Neural cell (in vitro differentiated cells): Measurements from ENCODE around the gene POLD4. TPM values are rescaled to one million over a fixed set of nuclear protein-coding genes. Genes with fewer than 3 reads are reported as not detected.
A peak's percentile ranks its signal among the peaks of the same experiment; 100 is the strongest.

Experiments
- H2AFZ ChIP-seq: fragments of 200-600, 300-800 bp; sonication (generic), shearing (Covaris generic); 2 replicates; pipeline ENCODE4 v1.6.0; 2014; ENCODE audit warnings: low read depth, mild to moderate bottlenecking, antibody characterized with exemption, low read length, moderate library complexity
- H3F3A ChIP-seq: fragments of 200-600 bp; shearing (Covaris generic); 2 replicates; pipeline ENCODE4 v1.6.1; 2016; ENCODE audit warnings: mild to moderate bottlenecking, moderate library complexity, mixed read lengths, antibody characterized with exemption, low read length; ENCODE audit not compliant: insufficient read depth, poor library complexity, severe bottlenecking
- H3K27ac ChIP-seq: fragments of 200-600, 300-800 bp; sonication (generic), shearing (Covaris generic); 2 replicates; pipeline ENCODE4 v1.5.1; 2014; ENCODE audit warnings: mild to moderate bottlenecking, low read length, moderate library complexity
- H3K27me3 ChIP-seq: fragments of 300-800, 200-600 bp; sonication (generic), shearing (Covaris generic); 2 replicates; pipeline ENCODE4 v1.6.0; 2014; ENCODE audit warnings: mild to moderate bottlenecking, low read depth, low read length, moderate library complexity; ENCODE audit not compliant: insufficient read depth
- H3K36me3 ChIP-seq: fragments of 300-800, 200-600 bp; sonication (generic), shearing (Covaris generic); 2 replicates; pipeline ENCODE4 v1.5.1; 2014; ENCODE audit warnings: mild to moderate bottlenecking, antibody characterized with exemption, low read length, moderate library complexity; ENCODE audit not compliant: insufficient read depth
- H3K4me2 ChIP-seq: fragments of 300-800, 200-600 bp; sonication (generic), shearing (Covaris generic); 2 replicates; pipeline ENCODE4 v1.6.0; 2014; ENCODE audit warnings: mild to moderate bottlenecking, low read length
- H3K4me3 ChIP-seq: fragments of 300-800, 200-600 bp; sonication (generic), shearing (Covaris generic); 2 replicates; pipeline ENCODE4 v1.5.1; 2014; ENCODE audit warnings: mild to moderate bottlenecking, low read length, moderate library complexity
- H3K79me2 ChIP-seq: fragments of 200-600 bp; shearing (Covaris generic); replicated peaks from 2 replicates; pipeline ENCODE4 v1.6.0; 2014; ENCODE audit warnings: mild to moderate bottlenecking, low read length, moderate library complexity; ENCODE audit not compliant: insufficient read depth
- H3K9ac ChIP-seq: fragments of 300-800, 200-600 bp; sonication (generic), shearing (Covaris generic); 2 replicates; pipeline ENCODE4 v1.6.1; 2016; ENCODE audit warnings: mild to moderate bottlenecking, low read length, mixed read lengths
- H3K9me2 ChIP-seq: fragments of 200-600 bp; shearing (Covaris generic); 2 replicates; pipeline ENCODE4 v1.6.1; 2016; ENCODE audit warnings: mild to moderate bottlenecking, low read length, mixed read lengths; ENCODE audit not compliant: insufficient read depth
- H3K9me3 ChIP-seq: fragments of 200-600, 300-800 bp; sonication (generic), shearing (Covaris generic); 2 replicates; pipeline ENCODE4 v1.6.1; 2016; ENCODE audit warnings: mild to moderate bottlenecking, mixed run types, low read length, moderate library complexity, mixed read lengths
- H4K20me1 ChIP-seq: fragments of 200-600 bp; shearing (Covaris generic); 2 replicates; pipeline ENCODE4 v1.6.1; 2016; ENCODE audit warnings: mild to moderate bottlenecking, mixed run types; ENCODE audit not compliant: insufficient read depth
- EP300 ChIP-seq: fragments of 450-650 bp; conservative IDR thresholded peaks from 2 replicates; pipeline ENCODE4 v1.6.1; 2014; ENCODE audit warnings: antibody characterized with exemption, mild to moderate bottlenecking, moderate library complexity; ENCODE audit not compliant: poor library complexity, severe bottlenecking
- EZH2 ChIP-seq: fragments of 200-600, 300-800 bp; shearing (Covaris generic), sonication (generic); IDR thresholded peaks from 2 replicates; pipeline ENCODE4 v1.6.1; 2014; ENCODE audit warnings: antibody characterized with exemption, low read length, borderline replicate concordance, mild to moderate bottlenecking; ENCODE audit not compliant: insufficient read depth, poor library complexity, severe bottlenecking
- MXI1 ChIP-seq: fragments of 450-650 bp; conservative IDR thresholded peaks from 2 replicates; pipeline ENCODE4 v1.6.1; 2014; ENCODE audit warnings: antibody characterized with exemption, mild to moderate bottlenecking; ENCODE audit not compliant: poor library complexity, severe bottlenecking
- POLR2AphosphoS5 ChIP-seq: IDR thresholded peaks from 2 replicates; pipeline ENCODE4 v1.6.1; 2012
- RAD21 ChIP-seq: fragments of 450-650 bp; conservative IDR thresholded peaks from 2 replicates; pipeline ENCODE4 v1.6.1; 2014; ENCODE audit warnings: antibody characterized with exemption, mild to moderate bottlenecking, moderate library complexity
- TAF1 ChIP-seq: IDR thresholded peaks from 2 replicates; pipeline ENCODE4 v1.6.1; 2012; ENCODE audit warnings: low read depth
- polyA plus RNA-seq: library from polyadenylated mRNA; depleted of rRNA; stranded (reverse); fragments of >200 nt; gene quantifications from 2 replicates; pipeline ENCODE4 v1.2.3, GENCODE V29; 2014
- TF ChIP-seq, protein P1 (sequence below): IDR thresholded peaks from 2 replicates; pipeline ENCODE4 v1.6.1; 2012; ENCODE audit warnings: borderline replicate concordance
- TF ChIP-seq, protein P2 (sequence below): fragments of 450-650 bp; IDR thresholded peaks from 2 replicates; pipeline ENCODE4 v1.5.1; 2014; ENCODE audit warnings: antibody characterized with exemption, mild to moderate bottlenecking, moderate library complexity; ENCODE audit not compliant: poor library complexity, severe bottlenecking

Gene POLD4
- polyA plus RNA-seq, 1 donor from 2014 or later, result 6.8 TPM

DNA sequence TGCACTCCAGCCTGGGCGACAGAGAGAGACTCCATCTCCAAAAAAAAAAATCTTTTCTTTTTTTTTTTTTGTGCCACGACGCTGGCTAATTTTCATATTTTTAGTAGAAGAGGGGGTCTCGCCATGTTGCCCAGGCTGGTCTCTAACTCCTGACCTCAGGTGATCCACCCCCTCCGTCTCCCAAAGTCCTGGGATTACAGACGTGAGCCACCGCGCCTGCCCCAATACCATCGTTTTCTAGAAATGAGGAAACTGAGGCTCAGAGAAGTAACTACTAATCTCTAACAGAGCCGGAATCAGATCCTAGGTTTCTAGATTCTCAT is 36.5 kb downstream of the POLD4 start:
- H3K9ac ChIP-seq, result peak overlapping the region; percentile 65

GRCh38 chr11:67315325-67315909 is 37.9 kb downstream of the POLD4 start:
- H2AFZ ChIP-seq, result no peak overlapping the region
- H3K27me3 ChIP-seq, result no peaks in the 10 kb centered on the region
- TF ChIP-seq RAD21 (no peak), POLR2AphosphoS5 (no peak)
- TF ChIP-seq, protein P1, sequence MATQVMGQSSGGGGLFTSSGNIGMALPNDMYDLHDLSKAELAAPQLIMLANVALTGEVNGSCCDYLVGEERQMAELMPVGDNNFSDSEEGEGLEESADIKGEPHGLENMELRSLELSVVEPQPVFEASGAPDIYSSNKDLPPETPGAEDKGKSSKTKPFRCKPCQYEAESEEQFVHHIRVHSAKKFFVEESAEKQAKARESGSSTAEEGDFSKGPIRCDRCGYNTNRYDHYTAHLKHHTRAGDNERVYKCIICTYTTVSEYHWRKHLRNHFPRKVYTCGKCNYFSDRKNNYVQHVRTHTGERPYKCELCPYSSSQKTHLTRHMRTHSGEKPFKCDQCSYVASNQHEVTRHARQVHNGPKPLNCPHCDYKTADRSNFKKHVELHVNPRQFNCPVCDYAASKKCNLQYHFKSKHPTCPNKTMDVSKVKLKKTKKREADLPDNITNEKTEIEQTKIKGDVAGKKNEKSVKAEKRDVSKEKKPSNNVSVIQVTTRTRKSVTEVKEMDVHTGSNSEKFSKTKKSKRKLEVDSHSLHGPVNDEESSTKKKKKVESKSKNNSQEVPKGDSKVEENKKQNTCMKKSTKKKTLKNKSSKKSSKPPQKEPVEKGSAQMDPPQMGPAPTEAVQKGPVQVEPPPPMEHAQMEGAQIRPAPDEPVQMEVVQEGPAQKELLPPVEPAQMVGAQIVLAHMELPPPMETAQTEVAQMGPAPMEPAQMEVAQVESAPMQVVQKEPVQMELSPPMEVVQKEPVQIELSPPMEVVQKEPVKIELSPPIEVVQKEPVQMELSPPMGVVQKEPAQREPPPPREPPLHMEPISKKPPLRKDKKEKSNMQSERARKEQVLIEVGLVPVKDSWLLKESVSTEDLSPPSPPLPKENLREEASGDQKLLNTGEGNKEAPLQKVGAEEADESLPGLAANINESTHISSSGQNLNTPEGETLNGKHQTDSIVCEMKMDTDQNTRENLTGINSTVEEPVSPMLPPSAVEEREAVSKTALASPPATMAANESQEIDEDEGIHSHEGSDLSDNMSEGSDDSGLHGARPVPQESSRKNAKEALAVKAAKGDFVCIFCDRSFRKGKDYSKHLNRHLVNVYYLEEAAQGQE, result no peak
- H3K9me2 ChIP-seq, result no peaks in the 10 kb centered on the region
- no peaks in the 10 kb centered on the region for H3K9me3 ChIP-seq
- no peak overlapping the region for H3K9ac ChIP-seq
- H3K4me2 ChIP-seq, result no peak overlapping the region
- no peaks in the 10 kb centered on the region for H3K36me3 ChIP-seq
- H4K20me1 ChIP-seq, result no peaks in the 10 kb centered on the region
- no peak overlapping the region for H3K27ac ChIP-seq
- H3K4me3 ChIP-seq, result no peak overlapping the region
- peaks cover 11% of the 10 kb centered on the region for H3K79me2 ChIP-seq
- no peaks in the 10 kb centered on the region for H3F3A ChIP-seq

More for the DNA sequence above, 36.5 kb downstream of the POLD4 start:
- H3K79me2 ChIP-seq, result peaks cover 11% of the 10 kb centered on the region
- H3K9me2 ChIP-seq, result no peaks in the 10 kb centered on the region
- H4K20me1 ChIP-seq, result no peaks in the 10 kb centered on the region
- H2AFZ ChIP-seq, result peak overlapping the region; percentile 66
- no peaks in the 10 kb centered on the region for H3K27me3 ChIP-seq
- H3F3A ChIP-seq, result no peaks in the 10 kb centered on the region
- no peaks in the 10 kb centered on the region for H3K9me3 ChIP-seq
- peak overlapping the region; percentile 43 for H3K27ac ChIP-seq
- no peaks in the 10 kb centered on the region for H3K36me3 ChIP-seq
- peak overlapping the region; percentile 52 for H3K4me2 ChIP-seq
- TF ChIP-seq TAF1, result peak; percentile 8
- TF ChIP-seq RAD21, result no peak
- no peak for TF ChIP-seq MXI1
- TF ChIP-seq, protein P2, sequence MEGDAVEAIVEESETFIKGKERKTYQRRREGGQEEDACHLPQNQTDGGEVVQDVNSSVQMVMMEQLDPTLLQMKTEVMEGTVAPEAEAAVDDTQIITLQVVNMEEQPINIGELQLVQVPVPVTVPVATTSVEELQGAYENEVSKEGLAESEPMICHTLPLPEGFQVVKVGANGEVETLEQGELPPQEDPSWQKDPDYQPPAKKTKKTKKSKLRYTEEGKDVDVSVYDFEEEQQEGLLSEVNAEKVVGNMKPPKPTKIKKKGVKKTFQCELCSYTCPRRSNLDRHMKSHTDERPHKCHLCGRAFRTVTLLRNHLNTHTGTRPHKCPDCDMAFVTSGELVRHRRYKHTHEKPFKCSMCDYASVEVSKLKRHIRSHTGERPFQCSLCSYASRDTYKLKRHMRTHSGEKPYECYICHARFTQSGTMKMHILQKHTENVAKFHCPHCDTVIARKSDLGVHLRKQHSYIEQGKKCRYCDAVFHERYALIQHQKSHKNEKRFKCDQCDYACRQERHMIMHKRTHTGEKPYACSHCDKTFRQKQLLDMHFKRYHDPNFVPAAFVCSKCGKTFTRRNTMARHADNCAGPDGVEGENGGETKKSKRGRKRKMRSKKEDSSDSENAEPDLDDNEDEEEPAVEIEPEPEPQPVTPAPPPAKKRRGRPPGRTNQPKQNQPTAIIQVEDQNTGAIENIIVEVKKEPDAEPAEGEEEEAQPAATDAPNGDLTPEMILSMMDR, result no peak
- peak overlapping the region; percentile 74 for H3K4me3 ChIP-seq

DNA sequence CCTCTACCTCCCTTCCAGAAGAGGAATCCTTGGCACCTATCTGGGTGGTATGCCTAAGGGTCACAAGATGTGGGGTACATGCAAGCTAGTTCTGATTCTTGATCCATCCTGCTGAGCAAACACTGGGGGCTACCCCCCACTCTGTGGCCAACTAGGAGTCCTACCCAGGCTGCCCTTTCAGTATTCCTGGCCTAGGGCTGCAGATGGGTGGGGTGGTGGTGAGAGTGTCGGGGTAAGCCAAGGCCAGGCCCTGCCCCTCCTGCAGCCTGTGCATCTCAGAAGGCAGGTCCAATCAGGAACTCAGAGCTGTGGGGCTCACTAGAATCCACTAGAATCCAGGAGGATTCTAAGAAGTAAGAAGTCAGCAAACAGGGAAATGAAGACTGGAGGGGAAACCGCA is 39.1 kb downstream of the POLD4 start:
- H3K4me3 ChIP-seq, result no peak overlapping the region
- TF ChIP-seq RAD21, result no peak
- TF ChIP-seq, protein P2, result no peak
- TF ChIP-seq POLR2AphosphoS5, result no peak
- no peak for TF ChIP-seq MXI1
- no peak for TF ChIP-seq TAF1
- TF ChIP-seq EZH2, result no peak
- no peak for TF ChIP-seq EP300
- H3K79me2 ChIP-seq, result peaks cover 10% of the 10 kb centered on the region
- H3K9me3 ChIP-seq, result no peaks in the 10 kb centered on the region
- H3K27ac ChIP-seq, result no peak overlapping the region
- H3K9ac ChIP-seq, result no peak overlapping the region
- no peak overlapping the region for H2AFZ ChIP-seq
- H3K36me3 ChIP-seq, result no peaks in the 10 kb centered on the region
- no peaks in the 10 kb centered on the region for H3K27me3 ChIP-seq
- no peak overlapping the region for H3K4me2 ChIP-seq
- H4K20me1 ChIP-seq, result no peaks in the 10 kb centered on the region
- no peaks in the 10 kb centered on the region for H3F3A ChIP-seq
- no peaks in the 10 kb centered on the region for H3K9me2 ChIP-seq
